ENCODE data around the gene MIER1.

GRCh38 chr1:66929691-66929998 lies 4.9 kb downstream of the MIER1 start:
- TF ChIP-seq CTCF (IDR thresholded peaks at IDR 0.05 in 2 of 3, conservative IDR thresholded peaks at IDR 0.05 in 1 of 3; ENCODE audit: insufficient read depth in 2 of 3, low read depth in 1 of 3, low read length in 3 of 3) = no peak
- TF ChIP-seq EZH2 (IDR thresholded peaks at IDR 0.05; ENCODE audit: borderline replicate concordance, low read depth, low read length) = no peak
- TF ChIP-seq SREBF2 (CRISPR knock-in tag; IDR thresholded peaks at IDR 0.05) = no peak
- no peak for TF ChIP-seq ZNF609 (CRISPR knock-in tag; IDR thresholded peaks at IDR 0.05; ENCODE audit: borderline replicate concordance)
- TF ChIP-seq NONO (IDR thresholded peaks at IDR 0.05; ENCODE audit: low read depth in 2 of 2, low read length in 1 of 2) = no peak
- no peak for TF ChIP-seq FOS (IDR thresholded peaks at IDR 0.05; ENCODE audit: extremely low read depth, insufficient read length)
- no peak for TF ChIP-seq SOX6 (IDR thresholded peaks at IDR 0.05)
- no peak for TF ChIP-seq NFYB (IDR thresholded peaks at IDR 0.05; ENCODE audit: extremely low read depth, insufficient read length)

Data from K562 (cell line).